ENCODE measurements around the gene NDFIP1.

The NDFIP1 gene

DNA sequence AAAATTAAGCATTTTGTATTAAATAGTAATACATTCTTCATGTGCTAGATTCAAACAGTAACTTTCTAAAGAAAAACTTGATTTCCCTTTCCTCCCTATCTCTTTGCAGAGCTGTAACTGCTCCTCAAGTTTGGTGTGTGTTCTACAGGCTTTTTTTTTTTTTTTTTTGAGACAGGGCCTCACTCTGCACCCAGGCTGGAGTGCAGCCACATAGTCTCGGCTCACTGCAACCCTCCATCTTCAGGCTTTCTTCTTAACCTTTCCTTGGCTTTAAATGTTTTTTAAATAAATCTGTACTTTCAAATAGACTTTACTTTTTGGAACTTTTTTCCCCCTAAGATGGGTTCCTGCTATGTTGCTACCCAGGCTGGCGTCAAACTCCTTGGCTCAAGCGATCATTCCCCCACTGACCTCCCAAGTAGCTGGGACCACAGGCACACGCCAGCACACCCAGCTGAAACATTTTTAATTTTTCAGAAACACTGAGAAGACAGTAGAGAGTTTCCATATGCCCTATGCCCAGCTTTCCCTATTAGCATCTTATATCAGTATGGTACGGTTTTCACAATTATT lies 9.1 kb downstream of the NDFIP1 start:
- Histone ChIP-seq H3K27ac (ENCODE audit: low read depth in 2 of 2, low read length in 2 of 2) (no peak overlapping the region), H3K4me1 (ENCODE audit: control insufficient read depth in 2 of 2, insufficient read depth in 2 of 2, low read length in 2 of 2) (peaks cover 3 to 4% of the 10 kb centered on the region in 2 donors)

GRCh38 chr5:142118155-142118686 lies 9.6 kb downstream of the NDFIP1 start:
- Histone ChIP-seq H3K9ac (ENCODE audit: low read depth in 1 of 2, low read length in 2 of 2) (no peak overlapping the region), H3K27me3 (ENCODE audit: control insufficient read depth in 2 of 2, insufficient read depth in 2 of 2, low read length in 2 of 2) (no peaks in the 10 kb centered on the region), H3K9me3 (ENCODE audit: control insufficient read depth in 2 of 2, low read length in 2 of 2) (no peaks in the 10 kb centered on the region), H3K4me3 (ENCODE audit: low read length in 2 of 2) (no peak overlapping the region), H3K36me3 (ENCODE audit: control insufficient read depth in 2 of 2, insufficient read depth in 2 of 2, low read length in 2 of 2) (peaks cover 10 to 14% of the 10 kb centered on the region in 2 donors), H3K27ac (ENCODE audit: low read depth in 2 of 2, low read length in 2 of 2) (no peak overlapping the region), H3K4me1 (ENCODE audit: control insufficient read depth in 2 of 2, insufficient read depth in 2 of 2, low read length in 2 of 2) (peaks cover 3 to 4% of the 10 kb centered on the region in 2 donors)

More for the DNA sequence above, 9.1 kb downstream of the NDFIP1 start:
- Histone ChIP-seq H3K27me3 (ENCODE audit: control insufficient read depth in 2 of 2, insufficient read depth in 2 of 2, low read length in 2 of 2) (no peaks in the 10 kb centered on the region), H3K36me3 (ENCODE audit: control insufficient read depth in 2 of 2, insufficient read depth in 2 of 2, low read length in 2 of 2) (peaks cover 10 to 14% of the 10 kb centered on the region in 2 donors), H3K9ac (ENCODE audit: low read depth in 1 of 2, low read length in 2 of 2) (no peak overlapping the region), H3K4me3 (ENCODE audit: low read length in 2 of 2) (no peak overlapping the region), H3K9me3 (ENCODE audit: control insufficient read depth in 2 of 2, low read length in 2 of 2) (no peaks in the 10 kb centered on the region)

DNA sequence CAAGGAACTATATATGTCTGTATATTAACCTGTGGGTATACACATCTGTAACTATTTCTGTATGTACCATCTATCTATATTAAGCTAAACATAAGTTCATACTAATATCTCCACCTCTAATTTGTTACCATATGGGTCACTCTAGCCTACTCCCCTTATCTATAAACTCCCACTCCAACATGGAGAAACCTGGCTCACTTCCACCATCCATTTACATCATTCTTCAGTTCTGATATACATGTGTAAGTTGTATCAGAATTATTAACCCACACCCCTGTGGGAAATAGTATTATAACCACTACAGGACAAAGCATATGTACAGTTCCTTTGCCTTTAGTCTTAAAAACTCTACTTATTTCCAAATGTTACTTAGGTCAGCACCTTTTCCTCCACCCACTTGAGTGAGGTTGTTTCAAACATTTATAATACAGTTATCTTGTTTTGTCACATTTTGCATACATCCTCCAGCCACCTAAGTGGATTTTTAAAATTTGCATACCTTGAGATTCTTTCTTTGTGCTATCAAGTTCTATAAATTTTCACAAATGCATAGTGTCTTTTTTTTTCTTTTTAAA lies 10.6 kb downstream of the NDFIP1 start:
- peaks cover 3 to 4% of the 10 kb centered on the region in 2 donors for H3K4me1 ChIP-seq (ENCODE audit: control insufficient read depth in 2 of 2, insufficient read depth in 2 of 2, low read length in 2 of 2)
- H3K9me3 ChIP-seq (ENCODE audit: control insufficient read depth in 2 of 2, low read length in 2 of 2), result no peaks in the 10 kb centered on the region
- no peak overlapping the region for H3K27ac ChIP-seq (ENCODE audit: low read depth in 2 of 2, low read length in 2 of 2)
- H3K36me3 ChIP-seq (ENCODE audit: control insufficient read depth in 2 of 2, insufficient read depth in 2 of 2, low read length in 2 of 2), result peaks cover 10 to 14% of the 10 kb centered on the region in 2 donors
- no peaks in the 10 kb centered on the region for H3K27me3 ChIP-seq (ENCODE audit: control insufficient read depth in 2 of 2, insufficient read depth in 2 of 2, low read length in 2 of 2)
- no peak overlapping the region for H3K9ac ChIP-seq (ENCODE audit: low read depth in 1 of 2, low read length in 2 of 2)
- H3K4me3 ChIP-seq (ENCODE audit: low read length in 2 of 2), result no peak overlapping the region

- Histone ChIP-seq H3K9ac (ENCODE audit: low read depth in 1 of 2, low read length in 2 of 2) (no peak overlapping the region), H3K27ac (ENCODE audit: low read depth in 2 of 2, low read length in 2 of 2) (no peak overlapping the region), H3K4me1 (ENCODE audit: control insufficient read depth in 2 of 2, insufficient read depth in 2 of 2, low read length in 2 of 2) (peaks cover 3 to 4% of the 10 kb centered on the region in 2 donors), H3K36me3 (ENCODE audit: control insufficient read depth in 2 of 2, insufficient read depth in 2 of 2, low read length in 2 of 2) (peaks cover 10 to 14% of the 10 kb centered on the region in 2 donors), H3K9me3 (ENCODE audit: control insufficient read depth in 2 of 2, low read length in 2 of 2) (no peaks in the 10 kb centered on the region), H3K4me3 (ENCODE audit: low read length in 2 of 2) (no peak overlapping the region), H3K27me3 (ENCODE audit: control insufficient read depth in 2 of 2, insufficient read depth in 2 of 2, low read length in 2 of 2) (no peaks in the 10 kb centered on the region)
Measured at GRCh38 chr5:142120247-142120935, 11.8 kb downstream of the NDFIP1 start.

DNA sequence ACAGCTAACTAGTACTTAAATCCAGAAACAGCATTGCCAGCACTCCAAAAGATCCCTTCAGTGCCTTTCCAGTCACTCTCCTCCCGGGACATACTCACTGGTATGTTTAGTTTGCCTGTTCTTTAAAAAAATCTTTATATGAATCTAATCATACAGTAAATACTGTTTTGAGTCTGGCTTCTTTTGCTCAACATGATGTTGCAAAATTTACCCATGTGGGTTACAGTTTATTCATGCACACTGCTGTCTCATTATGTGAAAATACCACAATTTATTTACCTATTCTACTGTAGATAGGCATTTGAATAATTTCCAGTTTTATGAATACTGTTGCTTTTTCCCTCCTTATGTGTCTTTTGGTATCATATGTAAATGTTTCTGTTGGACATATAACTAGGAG lies 13.5 kb downstream of the NDFIP1 start:
- H3K9me3 ChIP-seq (ENCODE audit: control insufficient read depth in 2 of 2, low read length in 2 of 2), result no peaks in the 10 kb centered on the region
- peaks cover 10 to 14% of the 10 kb centered on the region in 2 donors for H3K36me3 ChIP-seq (ENCODE audit: control insufficient read depth in 2 of 2, insufficient read depth in 2 of 2, low read length in 2 of 2)
- no peak overlapping the region for H3K27ac ChIP-seq (ENCODE audit: low read depth in 2 of 2, low read length in 2 of 2)
- no peak overlapping the region for H3K9ac ChIP-seq (ENCODE audit: low read depth in 1 of 2, low read length in 2 of 2)
- H3K27me3 ChIP-seq (ENCODE audit: control insufficient read depth in 2 of 2, insufficient read depth in 2 of 2, low read length in 2 of 2), result no peaks in the 10 kb centered on the region
- peaks cover 4 to 5% of the 10 kb centered on the region in 2 donors for H3K4me1 ChIP-seq (ENCODE audit: control insufficient read depth in 2 of 2, insufficient read depth in 2 of 2, low read length in 2 of 2)
- no peak overlapping the region for H3K4me3 ChIP-seq (ENCODE audit: low read length in 2 of 2)

DNA sequence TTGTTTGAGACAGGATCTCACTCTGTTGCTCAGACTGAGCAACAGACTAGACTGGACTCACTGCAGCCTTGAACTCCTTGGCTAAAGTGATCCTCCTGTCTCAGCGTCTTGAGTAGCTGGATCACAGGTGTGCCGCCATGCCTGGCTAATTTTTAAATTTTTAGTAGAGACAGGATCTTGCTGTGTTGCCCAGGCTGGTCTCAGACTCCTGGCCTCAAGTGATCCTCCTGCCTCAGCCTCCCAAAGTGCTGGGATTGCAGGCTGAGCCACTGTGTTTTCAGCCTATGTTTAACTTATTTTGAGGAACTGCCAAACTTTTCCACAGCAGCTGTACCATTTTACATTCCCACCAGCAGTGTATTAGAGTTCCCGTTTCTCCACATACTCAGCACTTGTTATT lies 16.8 kb downstream of the NDFIP1 start:
- Histone ChIP-seq H3K4me3 (ENCODE audit: low read length in 2 of 2) (no peak overlapping the region), H3K36me3 (ENCODE audit: control insufficient read depth in 2 of 2, insufficient read depth in 2 of 2, low read length in 2 of 2) (peaks cover 10 to 12% of the 10 kb centered on the region in 2 donors), H3K4me1 (ENCODE audit: control insufficient read depth in 2 of 2, insufficient read depth in 2 of 2, low read length in 2 of 2) (peaks cover 0 to 2% of the 10 kb centered on the region in 2 donors), H3K27me3 (ENCODE audit: control insufficient read depth in 2 of 2, insufficient read depth in 2 of 2, low read length in 2 of 2) (no peaks in the 10 kb centered on the region), H3K27ac (ENCODE audit: low read depth in 2 of 2, low read length in 2 of 2) (no peak overlapping the region), H3K9me3 (ENCODE audit: control insufficient read depth in 2 of 2, low read length in 2 of 2) (no peaks in the 10 kb centered on the region), H3K9ac (ENCODE audit: low read depth in 1 of 2, low read length in 2 of 2) (no peak overlapping the region)

DNA sequence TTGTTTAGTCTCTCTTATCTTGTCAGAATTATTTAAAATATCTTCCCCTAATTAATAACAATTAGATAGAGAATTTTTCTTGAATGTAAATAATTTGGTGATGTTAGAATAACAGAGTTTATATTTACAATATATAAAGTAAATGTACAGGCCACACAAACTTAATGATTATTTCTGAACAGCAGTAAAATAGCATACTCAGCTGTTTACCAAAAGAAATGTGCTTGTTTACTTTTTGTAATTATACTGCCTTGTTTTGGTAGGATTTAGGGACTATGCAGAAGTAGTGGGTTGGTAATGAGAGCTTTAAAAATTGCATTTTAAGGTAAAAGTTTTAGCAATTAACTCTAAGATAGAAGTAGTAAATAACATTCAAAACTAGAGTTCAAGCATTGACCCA lies 17.4 kb downstream of the NDFIP1 start:
- Histone ChIP-seq H3K27ac (ENCODE audit: low read depth in 2 of 2, low read length in 2 of 2) (no peak overlapping the region), H3K36me3 (ENCODE audit: control insufficient read depth in 2 of 2, insufficient read depth in 2 of 2, low read length in 2 of 2) (peaks cover 6 to 8% of the 10 kb centered on the region in 2 donors), H3K4me1 (ENCODE audit: control insufficient read depth in 2 of 2, insufficient read depth in 2 of 2, low read length in 2 of 2) (peaks cover 0 to 2% of the 10 kb centered on the region in 2 donors), H3K4me3 (ENCODE audit: low read length in 2 of 2) (no peak overlapping the region), H3K9ac (ENCODE audit: low read depth in 1 of 2, low read length in 2 of 2) (no peak overlapping the region), H3K27me3 (ENCODE audit: control insufficient read depth in 2 of 2, insufficient read depth in 2 of 2, low read length in 2 of 2) (no peaks in the 10 kb centered on the region), H3K9me3 (ENCODE audit: control insufficient read depth in 2 of 2, low read length in 2 of 2) (no peaks in the 10 kb centered on the region)

- no peak overlapping the region for H3K27ac ChIP-seq (ENCODE audit: low read depth in 2 of 2, low read length in 2 of 2)
- H3K9me3 ChIP-seq (ENCODE audit: control insufficient read depth in 2 of 2, low read length in 2 of 2), result no peaks in the 10 kb centered on the region
- no peak overlapping the region for H3K4me3 ChIP-seq (ENCODE audit: low read length in 2 of 2)
- no peak overlapping the region for H3K9ac ChIP-seq (ENCODE audit: low read depth in 1 of 2, low read length in 2 of 2)
- H3K36me3 ChIP-seq (ENCODE audit: control insufficient read depth in 2 of 2, insufficient read depth in 2 of 2, low read length in 2 of 2), result peaks cover 9 to 11% of the 10 kb centered on the region in 2 donors
- no peaks in the 10 kb centered on the region for H3K27me3 ChIP-seq (ENCODE audit: control insufficient read depth in 2 of 2, insufficient read depth in 2 of 2, low read length in 2 of 2)
- H3K4me1 ChIP-seq (ENCODE audit: control insufficient read depth in 2 of 2, insufficient read depth in 2 of 2, low read length in 2 of 2), result peaks cover 0 to 2% of the 10 kb centered on the region in 2 donors
Measured at GRCh38 chr5:142128675-142129208, 20.2 kb downstream of the NDFIP1 start.

DNA sequence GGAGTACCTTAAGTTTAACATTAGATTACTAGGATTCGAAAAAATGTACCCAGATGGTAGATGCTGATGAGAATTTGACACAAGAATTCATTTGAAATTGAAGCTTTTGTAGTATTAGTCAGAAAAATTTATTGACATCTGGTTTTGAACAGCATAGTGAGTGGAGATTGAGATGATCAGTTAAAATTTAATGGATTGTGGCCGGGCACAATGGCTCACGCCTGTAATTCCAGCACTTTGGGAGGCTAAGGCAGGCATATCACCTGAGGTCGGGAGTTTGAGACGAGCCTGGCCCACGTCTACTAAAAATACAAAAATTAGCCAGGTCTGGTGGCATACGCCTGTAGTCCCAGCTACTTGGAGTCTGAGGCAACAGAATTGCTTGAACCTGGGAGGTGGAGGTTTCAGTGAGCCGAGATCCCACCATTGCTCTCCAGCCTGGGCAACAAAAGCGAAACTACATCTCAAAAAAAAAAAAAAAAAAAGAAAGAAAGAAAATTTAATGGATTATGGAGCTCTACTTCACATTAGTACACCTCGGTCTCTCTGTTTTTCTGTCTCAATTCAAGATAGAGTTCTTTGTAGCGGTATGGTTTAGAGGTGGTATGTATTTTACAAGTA lies 21.0 kb downstream of the NDFIP1 start:
- Histone ChIP-seq H3K27ac (ENCODE audit: low read depth in 2 of 2, low read length in 2 of 2) (no peak overlapping the region), H3K9me3 (ENCODE audit: control insufficient read depth in 2 of 2, low read length in 2 of 2) (no peaks in the 10 kb centered on the region), H3K36me3 (ENCODE audit: control insufficient read depth in 2 of 2, insufficient read depth in 2 of 2, low read length in 2 of 2) (peaks cover 9 to 14% of the 10 kb centered on the region in 2 donors), H3K9ac (ENCODE audit: low read depth in 1 of 2, low read length in 2 of 2) (no peak overlapping the region), H3K4me1 (ENCODE audit: control insufficient read depth in 2 of 2, insufficient read depth in 2 of 2, low read length in 2 of 2) (peaks cover 0 to 2% of the 10 kb centered on the region in 2 donors), H3K4me3 (ENCODE audit: low read length in 2 of 2) (no peak overlapping the region), H3K27me3 (ENCODE audit: control insufficient read depth in 2 of 2, insufficient read depth in 2 of 2, low read length in 2 of 2) (no peaks in the 10 kb centered on the region)
